ENCODE measurements around the gene ITPKB. TPM values are rescaled to one million over a fixed set of nuclear protein-coding genes. Genes with fewer than 3 reads are reported as not detected.

The ITPKB gene
- total RNA-seq, 1 experiment from 2014 or later = 17.7 TPM

DNA sequence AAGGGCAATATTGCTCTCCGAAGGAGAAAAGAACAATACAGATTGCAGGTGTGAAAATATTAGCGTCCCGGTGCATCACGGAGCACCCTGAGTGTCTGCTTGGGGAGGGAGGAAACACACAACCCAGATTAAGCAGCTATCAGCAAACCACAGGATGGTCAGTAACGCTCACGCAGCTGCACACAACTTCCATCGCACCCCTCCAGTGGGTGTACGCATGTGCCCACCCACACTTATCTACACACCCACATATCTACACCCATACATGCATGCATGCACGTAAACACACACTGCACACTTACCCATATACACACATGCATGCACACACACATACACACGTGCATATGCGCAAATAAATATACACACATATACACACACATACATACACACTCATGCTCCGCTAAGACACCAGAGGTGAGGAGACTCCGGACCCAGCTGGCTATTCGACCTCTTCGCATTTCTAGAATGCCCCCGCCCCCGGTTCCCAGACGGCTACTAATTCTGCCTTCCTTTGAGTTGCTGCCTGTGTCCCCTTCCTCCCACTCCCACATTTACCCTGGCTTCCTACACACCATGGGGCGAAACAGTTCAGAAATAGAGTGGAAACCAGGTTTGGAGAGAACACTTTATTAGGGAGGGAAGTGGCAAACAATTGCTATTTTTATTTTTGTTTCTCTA is 26.2 kb downstream of the ITPKB start:
- Histone ChIP-seq H3K79me2 (ENCODE audit: low read length) (peaks cover 4% of the 10 kb centered on the region; the same call in 1 of the 2 replicates), H3K4me3 (ENCODE audit: low read length) (no peak overlapping the region), H3K4me2 (ENCODE audit: low read length) (no peak overlapping the region), H3F3A (ENCODE audit: low read length, unreplicated experiment) (no peaks in the 10 kb centered on the region), H3K4me1 (ENCODE audit: insufficient read depth, low read length) (peaks cover 41% of the 10 kb centered on the region), H3K27me3 (ENCODE audit: low read length) (no peaks in the 10 kb centered on the region), H3K9me3 (ENCODE audit: low read length) (peaks cover 6% of the 10 kb centered on the region; the same call in 1 of the 2 replicates), H3K9me2 (replicated peaks; ENCODE audit: low read length) (no peaks in the 10 kb centered on the region), H2AFZ (ENCODE audit: low read length) (no peak overlapping the region), H4K20me1 (ENCODE audit: low read length) (no peaks in the 10 kb centered on the region), H3K27ac (ENCODE audit: low read length) (no peak overlapping the region), H3K9ac (ENCODE audit: low read length) (no peak overlapping the region), H3K36me3 (ENCODE audit: low read depth, low read length) (peaks cover 10% of the 10 kb centered on the region; the same call in 1 of the 2 replicates)
- intact Hi-C loops (cut with micrococcal nuclease) = no loop called here
- DNase-seq (no peak), ATAC-seq (no peak)
- ChIA-PET CTCF (no interaction called here), POLR2A (ENCODE audit: unreplicated experiment) (no interaction called here)
- no TSS peak for BruUV-seq (replicated peaks)
- no peak for TF ChIP-seq EZH2phosphoT487 (IDR thresholded peaks at IDR 0.05; ENCODE audit: borderline replicate concordance, low read length)
- no peak for TF ChIP-seq CTCF (conservative IDR thresholded peaks at IDR 0.05; ENCODE audit: low read depth, low read length)
- TF ChIP-seq EZH2 (IDR thresholded peaks at IDR 0.05; ENCODE audit: low read length, unreplicated experiment) = no peak

GRCh38 chr1:226711976-226712741 is 26.9 kb downstream of the ITPKB start:
- H3K4me1 ChIP-seq (ENCODE audit: insufficient read depth, low read length) = peaks cover 34% of the 10 kb centered on the region
- BruUV-seq (replicated peaks) = no TSS peak
- no peaks in the 10 kb centered on the region for H3K9me2 ChIP-seq (replicated peaks; ENCODE audit: low read length)
- H3K79me2 ChIP-seq (ENCODE audit: low read length) = peaks cover 4% of the 10 kb centered on the region; the same call in 1 of the 2 replicates
- no peak overlapping the region for H3K27ac ChIP-seq (ENCODE audit: low read length)
- ATAC-seq (no peak), DNase-seq (no peak)
- H3K27me3 ChIP-seq (ENCODE audit: low read length) = no peaks in the 10 kb centered on the region
- TF ChIP-seq CTCF (conservative IDR thresholded peaks at IDR 0.05; ENCODE audit: low read depth, low read length) = no peak
- TF ChIP-seq EZH2phosphoT487 (IDR thresholded peaks at IDR 0.05; ENCODE audit: borderline replicate concordance, low read length) = no peak
- TF ChIP-seq EZH2 (IDR thresholded peaks at IDR 0.05; ENCODE audit: low read length, unreplicated experiment) = no peak
- ChIA-PET POLR2A (ENCODE audit: unreplicated experiment) (no interaction called here), CTCF (no interaction called here)
- peaks cover 10% of the 10 kb centered on the region; the same call in 1 of the 2 replicates for H3K36me3 ChIP-seq (ENCODE audit: low read depth, low read length)
- H4K20me1 ChIP-seq (ENCODE audit: low read length) = no peaks in the 10 kb centered on the region
- no peaks in the 10 kb centered on the region for H3F3A ChIP-seq (ENCODE audit: low read length, unreplicated experiment)
- H2AFZ ChIP-seq (ENCODE audit: low read length) = no peak overlapping the region
- no peak overlapping the region for H3K4me3 ChIP-seq (ENCODE audit: low read length)
- no peak overlapping the region for H3K4me2 ChIP-seq (ENCODE audit: low read length)
- H3K9ac ChIP-seq (ENCODE audit: low read length) = no peak overlapping the region
- peaks cover 6% of the 10 kb centered on the region; the same call in 1 of the 2 replicates for H3K9me3 ChIP-seq (ENCODE audit: low read length)
- intact Hi-C loops (cut with micrococcal nuclease) = no loop called here

Measured in PC-3 (cell line).